ENCODE results near the gene VAV2.
"Not testable (repeated sequence)": the region's sequence is repeated elsewhere in the genome, so short reads cannot be mapped to it uniquely, and the experiment has no call there.

Gene VAV2

DNA sequence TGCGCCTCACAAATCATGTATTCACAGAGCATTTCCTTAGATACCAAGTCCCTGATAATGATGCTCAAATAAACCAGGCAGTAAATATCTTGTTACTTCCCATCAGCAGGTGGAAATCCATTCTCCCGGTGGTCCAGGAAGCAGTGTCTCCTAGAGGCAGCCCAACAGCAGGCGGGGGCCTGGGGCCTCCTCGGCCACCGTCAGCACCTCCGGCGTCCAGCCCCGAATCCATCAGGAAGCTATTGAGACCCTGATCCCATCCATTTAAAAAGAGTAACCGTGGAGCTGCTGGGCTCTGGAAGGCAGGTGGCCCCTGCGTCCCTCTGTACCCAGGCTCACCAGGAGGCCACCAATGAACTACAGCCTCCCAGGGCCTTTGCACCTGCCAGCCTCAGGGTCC lies 54.0 kb downstream of the VAV2 start:
- DNase-seq (ENCODE audit: low spot score): no peak

DNA sequence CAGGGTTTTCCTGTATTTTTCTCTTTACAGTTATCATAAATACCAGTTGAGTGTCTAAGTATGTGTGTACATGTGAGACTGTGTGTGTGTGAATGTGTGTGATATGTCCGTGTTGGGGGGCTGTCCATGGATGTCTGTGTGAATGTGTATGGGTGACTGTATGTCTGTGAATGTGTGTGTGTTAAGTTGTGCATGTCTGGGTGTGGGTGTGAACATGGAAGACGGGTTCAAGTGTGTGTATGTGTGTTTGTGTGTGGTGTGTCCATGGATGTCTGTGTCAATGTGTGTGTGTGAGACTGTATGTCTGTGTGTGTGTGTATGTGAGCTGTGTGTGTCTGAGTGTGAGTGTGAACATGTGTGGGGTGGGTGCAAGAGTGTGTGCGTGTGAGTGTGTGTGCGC lies 55.0 kb downstream of the VAV2 start:
- no peak for DNase-seq (ENCODE audit: low spot score)

DNA sequence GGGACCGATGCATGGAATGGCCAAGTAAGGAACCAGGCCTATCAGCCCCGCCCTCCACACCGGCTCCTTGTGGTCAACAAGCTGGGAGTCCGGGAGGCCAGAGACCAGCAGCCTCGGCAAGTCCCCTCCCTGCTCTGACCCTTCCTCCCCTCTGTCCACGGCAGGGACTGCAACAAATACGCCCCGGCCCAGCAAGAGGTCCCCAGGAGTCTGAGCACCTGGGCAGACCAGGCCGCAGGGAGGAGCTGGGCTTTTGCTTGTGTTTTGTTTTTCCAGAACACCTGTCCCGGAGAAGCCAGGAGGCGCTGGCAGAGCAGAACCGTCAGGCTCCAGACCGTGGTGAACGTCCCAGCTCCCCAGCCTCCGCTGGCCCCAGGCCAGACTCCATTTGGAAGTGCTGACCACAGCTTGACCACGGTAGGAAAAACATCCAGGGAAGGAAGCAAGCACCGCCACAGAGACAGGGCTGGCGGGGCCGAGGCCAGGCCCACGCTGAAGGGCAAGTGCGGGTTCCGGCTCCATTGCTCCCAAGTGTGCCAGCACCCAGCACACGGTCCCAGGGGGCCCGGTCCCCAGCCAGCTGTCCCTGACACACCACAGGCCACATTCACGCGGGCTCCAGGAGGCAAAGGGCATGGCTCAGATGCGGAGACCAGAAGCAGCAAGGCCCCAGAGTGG lies 56.7 kb downstream of the VAV2 start:
- no peak for DNase-seq (ENCODE audit: low spot score)

DNA sequence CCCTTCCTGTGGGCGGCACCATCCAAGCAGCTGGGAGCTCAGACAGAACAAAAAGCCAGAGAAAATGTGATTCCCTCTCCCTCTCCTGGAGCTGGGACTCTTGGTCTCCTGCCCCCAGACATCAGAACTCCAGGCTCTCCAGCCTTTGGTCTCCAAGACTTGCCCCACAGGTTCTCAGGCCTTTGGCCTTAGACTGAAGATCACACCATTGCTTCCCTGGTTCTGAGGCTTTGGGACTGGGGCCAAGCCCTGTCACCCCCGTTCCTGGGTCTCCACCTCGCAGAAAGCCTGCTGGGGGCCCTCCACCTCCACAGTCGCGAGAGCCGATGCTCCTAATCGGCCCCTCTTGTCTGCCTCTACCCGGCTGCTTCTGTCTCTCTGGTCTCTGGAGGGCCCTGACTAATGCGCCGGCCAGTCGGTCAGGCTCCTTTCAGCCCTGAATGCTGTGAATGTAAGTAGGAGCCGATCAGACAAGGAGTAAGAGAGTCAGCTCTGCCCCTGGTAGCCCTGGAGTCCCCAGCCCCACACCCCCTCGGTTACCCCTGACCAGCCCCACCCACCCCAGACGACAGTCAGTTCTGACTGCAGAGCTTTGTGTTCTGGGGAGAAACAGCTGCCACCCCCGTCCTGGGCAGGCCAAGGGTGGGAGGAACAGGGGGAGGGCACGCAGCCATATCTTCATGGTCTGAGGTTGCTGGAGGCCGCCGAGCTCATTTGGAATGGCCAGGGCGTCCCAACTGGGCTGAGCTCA lies 57.5 kb downstream of the VAV2 start:
- no peak for DNase-seq (ENCODE audit: low spot score)

DNA sequence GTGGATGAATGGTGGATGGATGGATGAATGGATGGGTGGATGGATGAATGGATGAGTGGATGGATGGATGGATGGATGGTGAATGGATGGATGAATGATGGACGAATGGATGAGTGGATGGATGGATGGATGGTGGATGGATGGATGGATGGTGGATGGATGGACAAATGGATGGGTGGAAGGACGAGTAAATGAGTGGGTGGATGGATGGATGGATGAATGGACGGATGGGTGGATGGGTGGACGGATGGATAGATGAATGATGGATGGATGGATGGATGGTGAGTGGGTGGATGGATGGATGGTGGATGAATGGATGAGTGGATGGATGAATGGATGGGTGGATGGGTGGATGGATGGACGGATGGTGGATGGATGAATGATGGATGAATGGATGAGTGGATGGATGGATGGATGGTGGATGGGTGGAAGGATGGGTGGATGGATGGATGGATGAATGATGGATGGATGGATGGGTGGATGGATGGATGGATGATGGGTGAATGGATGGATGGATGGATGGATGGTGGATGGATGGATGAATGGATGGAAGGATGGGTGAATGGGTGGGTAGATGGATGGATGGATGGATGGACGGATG lies 58.6 kb downstream of the VAV2 start:
- DNase-seq (ENCODE audit: low spot score): no peak

DNA sequence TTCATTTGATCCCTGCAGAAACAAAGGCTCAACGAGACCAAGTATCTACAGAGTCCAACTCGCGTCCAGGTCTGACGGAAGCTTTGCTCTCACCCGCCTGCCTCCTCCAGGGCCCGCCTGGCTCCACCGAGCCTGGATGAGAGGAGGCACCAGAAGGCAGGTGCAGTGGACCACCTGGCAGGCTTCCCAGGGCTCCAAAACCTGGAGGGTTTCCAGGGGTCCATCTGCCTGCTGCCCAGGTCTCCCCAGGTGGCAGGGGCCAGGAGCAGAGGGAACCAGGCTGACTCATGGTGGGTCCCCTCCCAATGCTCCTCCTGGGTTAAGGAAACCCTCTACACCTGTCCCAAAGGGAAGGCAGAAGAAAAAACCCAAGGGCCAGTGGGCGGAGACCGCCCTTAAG lies 59.5 kb downstream of the VAV2 start:
- no peak for DNase-seq (ENCODE audit: low spot score)

DNA sequence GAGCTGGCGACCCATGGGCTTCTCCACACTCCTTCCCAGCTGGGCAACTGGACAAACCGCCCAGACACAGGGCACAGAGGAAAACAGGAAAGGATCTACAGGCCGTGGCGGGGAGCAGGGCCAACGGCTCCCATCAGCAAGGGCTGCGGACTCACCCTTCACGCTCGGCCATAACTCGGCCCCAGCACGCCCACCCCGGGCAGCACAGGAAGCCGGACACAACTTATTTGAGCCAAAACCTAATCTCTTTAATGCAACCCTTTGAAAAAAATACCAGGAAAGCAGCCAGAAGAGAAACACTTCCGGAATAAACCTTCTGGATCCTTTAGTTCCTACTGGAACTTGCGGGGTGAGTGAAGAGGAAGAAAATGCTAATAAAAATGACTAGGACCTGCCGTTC lies 59.9 kb downstream of the VAV2 start:
- no peak for DNase-seq (ENCODE audit: low spot score)

DNA sequence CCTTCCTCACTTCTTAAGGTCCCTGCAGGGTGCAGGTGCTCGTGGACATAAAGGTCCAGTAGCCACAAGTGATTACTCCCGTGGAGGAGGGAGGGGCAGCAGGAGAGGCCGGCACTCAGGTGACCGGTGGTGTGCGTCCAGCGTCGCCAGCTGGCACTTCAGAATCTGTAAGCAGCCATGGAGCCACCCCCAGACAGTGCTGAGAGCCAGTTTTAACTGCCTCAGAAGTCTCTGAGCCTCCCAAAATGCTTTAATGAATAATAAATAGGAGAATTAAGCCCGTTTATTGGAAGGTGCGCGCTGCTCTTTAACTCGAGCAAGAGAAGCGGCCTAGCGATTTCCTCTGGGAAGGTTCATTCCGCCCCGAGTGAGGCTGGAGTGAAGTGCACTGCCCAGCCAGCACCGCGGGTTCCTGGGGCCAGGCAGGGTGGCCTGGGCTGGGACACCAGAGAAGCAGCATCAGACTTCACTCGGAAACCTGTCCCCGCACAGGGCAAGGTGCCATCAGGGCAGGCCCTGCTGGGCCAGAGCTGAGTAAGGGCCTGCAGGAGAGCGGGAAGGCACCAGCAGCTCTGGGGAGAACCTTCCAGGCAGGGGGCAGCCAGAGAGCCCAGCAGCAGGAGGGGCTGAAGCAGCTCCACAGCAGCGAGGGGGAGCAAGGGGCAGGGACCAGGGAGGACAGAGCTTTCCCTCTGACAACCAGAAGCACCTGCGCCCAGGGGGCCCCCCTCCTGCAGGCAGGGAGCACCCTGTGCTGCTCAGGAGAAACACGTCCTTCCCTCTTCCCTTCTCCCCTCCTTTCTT lies 61.2 kb downstream of the VAV2 start:
- no peak for DNase-seq (ENCODE audit: low spot score)

DNA sequence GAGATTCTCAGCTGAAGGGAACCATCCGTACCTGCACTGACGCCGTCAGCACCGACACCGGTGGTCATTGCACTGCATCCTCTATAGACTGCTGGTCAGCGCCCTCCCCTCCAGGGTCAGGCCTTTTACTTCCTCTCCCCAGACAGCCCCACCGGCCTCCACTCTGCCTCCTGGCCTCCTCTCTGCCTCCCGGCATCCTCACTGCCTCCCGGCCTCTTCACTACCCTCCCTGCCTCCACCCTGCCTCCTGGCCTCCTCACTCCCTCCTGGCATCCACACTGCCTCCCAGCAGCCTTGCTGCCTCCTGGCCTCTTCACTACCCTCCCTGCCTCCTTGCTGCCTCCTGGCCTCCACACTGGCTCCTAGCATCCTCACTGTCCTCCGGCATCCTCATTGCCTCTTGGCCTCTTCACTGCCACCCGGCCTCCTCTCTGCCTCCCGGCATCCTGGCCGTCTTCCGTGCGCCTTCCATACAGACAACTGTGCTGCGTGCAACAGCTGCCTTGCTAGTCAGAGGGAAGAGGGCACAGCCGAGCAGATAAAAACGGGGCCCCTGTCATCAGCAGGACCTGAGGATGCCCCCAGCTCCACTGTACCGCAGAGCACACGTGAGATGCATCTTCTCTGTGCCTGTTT lies 62.0 kb downstream of the VAV2 start:
- no peak for DNase-seq (ENCODE audit: low spot score)

DNA sequence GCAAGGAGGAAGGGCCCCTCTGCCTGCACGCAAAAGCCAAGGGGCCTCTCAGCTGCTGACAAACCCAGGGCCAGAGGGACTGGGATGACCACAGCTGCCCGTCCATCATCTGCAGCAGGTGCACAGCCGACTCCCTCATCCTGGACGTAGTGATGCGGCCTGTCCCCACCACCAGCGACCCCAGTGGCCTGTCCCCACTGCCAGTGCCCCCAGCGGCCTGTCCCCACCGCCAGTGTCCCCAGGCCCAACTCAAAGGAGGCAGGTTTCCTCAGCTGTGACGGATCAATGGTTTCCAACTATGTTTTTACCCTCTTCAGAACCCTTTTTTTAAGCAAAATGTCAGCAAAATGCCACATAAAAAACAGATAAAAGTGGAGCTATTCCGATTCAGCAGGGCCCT lies 62.5 kb downstream of the VAV2 start:
- DNase-seq (ENCODE audit: low spot score): no peak

DNA sequence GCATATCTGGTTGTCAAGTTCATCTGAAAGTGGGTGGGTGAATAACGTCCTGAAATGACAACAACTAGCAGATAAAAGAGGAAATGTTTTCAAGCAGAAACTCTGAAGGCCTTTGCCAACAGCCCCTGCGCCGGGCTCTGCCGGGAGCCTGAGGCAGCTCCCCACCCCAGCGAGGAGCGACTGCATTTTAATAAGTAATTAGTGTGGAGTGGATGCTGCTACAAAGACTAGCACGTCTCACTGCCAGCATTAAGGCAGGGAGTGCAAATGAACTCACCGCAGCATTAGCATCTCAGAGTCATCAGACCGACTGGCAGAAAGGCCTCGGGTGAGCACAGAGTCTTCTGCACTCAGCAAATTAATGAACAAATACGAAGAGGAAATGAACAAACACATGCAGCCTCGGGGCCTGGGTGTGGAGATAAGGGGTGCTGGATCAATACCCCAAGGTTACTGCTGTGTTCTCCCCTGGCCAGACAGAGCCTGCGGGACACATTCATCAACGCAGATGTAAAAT lies 63.8 kb downstream of the VAV2 start:
- DNase-seq (ENCODE audit: low spot score): no peak

DNA sequence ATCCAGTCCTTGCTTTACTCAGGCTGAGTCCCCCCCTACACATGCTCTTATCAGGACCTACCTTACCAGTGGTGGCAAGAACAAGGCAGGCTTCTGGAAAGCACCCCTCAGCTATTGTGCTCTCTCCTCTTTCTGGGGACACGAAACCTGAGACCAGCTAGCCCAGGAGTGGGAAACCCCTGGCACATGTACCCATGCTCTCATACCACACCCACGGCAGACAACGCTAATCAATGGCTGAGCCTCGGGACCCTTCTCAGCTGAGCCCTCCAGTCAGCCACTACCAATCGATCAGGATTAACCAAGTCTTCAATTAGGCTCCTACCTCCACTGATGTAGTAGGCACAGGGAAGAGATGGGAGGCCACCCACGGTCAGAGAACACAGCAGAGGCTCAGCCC lies 65.1 kb downstream of the VAV2 start:
- no peak for DNase-seq (ENCODE audit: low spot score)

DNA sequence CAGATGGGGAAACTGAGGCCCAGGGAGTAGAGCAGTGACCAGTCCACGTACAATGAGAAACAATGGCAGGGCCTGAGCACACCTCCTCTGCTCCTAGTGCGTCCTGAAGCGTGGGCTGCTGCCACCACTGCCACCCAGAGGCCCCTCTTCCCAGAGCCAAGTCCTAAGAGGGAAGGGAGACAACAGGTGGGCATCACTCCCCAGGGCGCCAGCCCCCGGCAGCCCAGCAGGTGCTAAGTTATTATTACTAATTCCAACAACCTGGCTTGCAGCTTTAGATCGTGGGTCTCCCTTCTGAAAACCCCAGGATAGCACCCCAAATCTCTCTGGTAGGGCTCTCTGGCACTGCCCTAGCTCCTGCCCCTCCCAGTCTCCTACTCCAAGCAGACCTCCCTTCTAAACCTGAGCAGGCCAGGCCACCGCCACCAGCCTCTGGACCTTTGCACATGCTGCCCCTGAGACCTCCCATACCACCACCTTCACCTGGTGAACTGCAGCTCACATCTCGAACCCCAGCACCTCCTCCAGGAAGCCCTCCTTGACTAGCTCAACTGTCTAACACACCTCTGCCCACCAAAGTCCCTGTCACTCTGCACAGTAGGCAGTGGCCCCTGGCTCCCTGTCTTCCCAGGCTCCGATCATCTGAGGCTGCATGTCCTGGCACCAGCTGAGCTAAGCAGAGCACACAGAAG lies 65.8 kb downstream of the VAV2 start:
- no peak for DNase-seq (ENCODE audit: low spot score)

DNA sequence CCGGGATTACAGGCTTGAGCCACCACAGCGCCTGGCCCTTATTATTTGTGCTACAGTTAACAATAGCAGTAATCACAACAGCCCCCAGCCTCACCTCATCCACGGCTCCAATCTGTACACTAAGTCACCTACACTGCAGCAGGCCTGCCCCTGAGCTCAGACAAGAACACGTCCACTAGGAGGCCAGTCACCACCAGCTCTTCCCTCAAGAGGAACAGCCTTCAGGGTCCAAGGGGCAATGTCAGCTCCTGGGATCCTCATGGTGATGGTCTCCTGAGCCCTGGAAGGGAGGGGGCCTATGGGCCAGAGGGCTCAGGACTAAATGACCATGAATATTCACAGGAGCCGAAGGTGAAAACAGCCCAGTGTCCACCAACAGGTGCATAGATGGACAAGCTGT lies 67.7 kb downstream of the VAV2 start:
- DNase-seq (ENCODE audit: low spot score): no peak

DNA sequence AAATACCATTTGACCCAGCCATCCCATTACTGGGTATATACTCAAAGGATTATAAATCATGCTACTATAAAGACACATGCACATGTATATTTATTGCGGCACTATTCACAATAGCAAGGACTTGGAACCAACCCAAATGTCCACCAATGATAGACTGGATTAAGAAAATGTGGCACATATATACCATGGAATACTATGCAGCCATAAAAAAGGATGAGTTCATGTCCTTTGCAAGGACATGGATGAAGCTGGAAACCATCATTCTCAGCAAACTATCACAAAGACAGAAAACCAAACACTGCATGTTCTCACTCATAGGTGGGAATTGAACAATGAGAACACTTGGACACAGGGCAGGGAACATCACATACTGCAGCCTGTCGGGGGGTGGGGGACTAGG lies 68.5 kb downstream of the VAV2 start:
- DNase-seq (ENCODE audit: low spot score): not testable (repeated sequence)

DNA sequence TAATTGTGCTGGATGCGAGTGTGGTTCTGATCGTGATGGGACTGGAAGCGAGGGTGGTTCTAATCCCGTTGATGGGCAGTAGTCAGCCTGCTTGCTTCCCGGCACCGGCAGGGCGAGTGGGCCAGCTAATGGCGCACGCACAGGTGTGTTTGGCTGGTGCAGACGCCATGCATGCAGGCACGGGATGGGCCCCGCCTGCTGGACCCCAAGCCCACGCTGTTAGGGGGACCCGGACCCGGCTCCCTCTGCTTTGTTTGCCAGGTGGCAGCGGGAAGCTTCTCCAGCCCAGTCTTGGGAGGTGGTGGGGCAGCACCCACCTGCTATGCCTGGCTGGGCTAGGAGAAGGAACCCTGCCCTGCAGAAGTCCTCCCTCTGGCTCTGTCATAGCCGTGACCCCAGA lies 70.3 kb downstream of the VAV2 start:
- DNase-seq (ENCODE audit: low spot score): no peak

DNA sequence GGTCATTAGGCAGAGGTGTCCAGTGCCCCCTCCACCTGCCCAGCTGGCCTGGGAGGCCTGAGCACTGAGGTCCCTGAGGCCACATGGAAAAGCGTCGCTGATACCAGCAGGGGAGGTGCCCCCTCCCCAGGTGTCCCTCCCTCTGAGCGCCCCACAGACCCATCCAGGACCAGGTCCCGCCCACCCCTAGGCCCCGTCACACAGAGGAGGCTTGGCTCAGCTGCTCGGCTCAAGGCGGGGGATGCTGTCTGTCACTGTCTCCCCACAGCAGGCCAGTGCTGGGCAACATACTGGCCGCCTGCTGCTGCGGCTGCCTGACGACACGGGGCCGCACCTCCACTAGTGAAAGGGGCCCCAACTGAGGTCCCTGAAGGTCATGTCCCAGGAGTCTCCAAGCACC lies 71.7 kb downstream of the VAV2 start:
- no peak for DNase-seq (ENCODE audit: low spot score)

DNA sequence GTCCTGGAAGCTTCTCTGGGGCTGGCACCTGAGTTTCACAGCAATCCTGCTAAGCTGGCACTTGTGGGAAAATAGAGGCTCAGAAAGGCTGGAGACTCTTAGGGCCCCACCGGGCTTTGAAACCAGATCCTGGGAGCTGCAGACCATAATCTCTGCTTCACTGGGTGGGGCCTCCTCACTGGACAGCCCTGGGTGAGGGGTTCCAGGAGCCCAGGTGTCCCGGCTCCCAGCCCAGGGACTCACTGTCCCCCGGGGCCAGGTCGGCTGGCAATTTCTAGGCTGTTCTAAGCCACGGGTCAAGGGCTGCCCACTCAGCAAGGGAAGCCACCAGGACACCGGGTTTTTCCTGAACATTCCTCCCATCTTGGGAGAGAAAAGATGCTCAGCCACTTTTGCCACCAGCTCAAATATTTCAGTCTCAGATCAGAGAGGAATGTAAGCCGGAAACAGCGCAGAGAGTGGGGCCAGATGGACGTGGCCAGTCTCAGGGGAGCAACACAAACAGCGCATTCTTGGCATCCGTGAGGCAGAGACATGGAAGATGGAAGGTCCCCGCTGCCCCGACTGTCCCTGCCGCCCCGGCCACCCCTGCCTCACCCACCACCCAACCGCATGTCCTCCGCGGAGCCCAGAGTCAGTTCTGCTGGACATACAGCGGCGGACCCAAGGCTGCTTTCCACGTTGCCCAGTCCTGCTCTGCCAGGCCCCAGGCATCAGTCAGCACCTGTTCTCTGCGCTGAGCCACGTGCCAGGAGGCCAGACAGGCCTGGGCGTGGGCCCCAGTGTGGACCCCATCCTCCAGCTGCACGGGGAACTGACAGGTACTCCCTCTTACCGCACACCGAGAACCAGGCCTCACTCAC lies 72.6 kb downstream of the VAV2 start:
- DNase-seq (ENCODE audit: low spot score): no peak

DNA sequence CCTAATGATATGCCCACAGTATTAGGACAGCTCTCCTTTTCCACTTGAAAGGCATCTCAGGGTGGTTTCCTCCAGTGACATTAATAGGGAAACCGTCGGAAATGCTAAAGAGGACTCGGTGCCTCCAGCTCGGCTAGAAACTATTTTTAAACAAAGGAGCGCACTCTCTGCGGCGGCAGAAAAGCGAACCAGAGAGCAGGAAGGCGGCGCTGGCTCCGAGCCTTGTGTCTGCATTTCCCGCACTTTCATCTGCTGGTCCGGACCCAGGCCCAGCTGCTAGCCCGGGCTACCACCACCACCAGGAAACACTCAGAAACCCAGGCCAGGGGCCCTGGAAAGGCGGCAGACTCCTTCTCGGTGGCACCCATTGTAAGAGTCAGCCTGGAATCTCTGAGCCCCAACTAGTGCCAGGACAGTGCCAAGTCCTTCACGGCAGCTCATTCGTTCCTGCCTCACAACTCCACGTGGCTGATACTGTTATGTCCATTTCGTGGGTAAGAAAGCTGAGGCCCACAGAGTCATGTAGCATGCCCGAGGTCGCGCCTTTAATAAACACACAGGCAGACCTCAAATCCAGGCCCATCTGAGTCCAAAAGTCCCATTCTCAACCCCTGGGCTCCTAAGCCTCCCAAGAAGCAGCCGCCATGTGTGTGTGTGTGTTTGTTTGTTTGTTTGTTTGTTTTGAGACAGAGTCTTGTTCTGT lies 73.9 kb downstream of the VAV2 start:
- no peak for DNase-seq (ENCODE audit: low spot score)

DNA sequence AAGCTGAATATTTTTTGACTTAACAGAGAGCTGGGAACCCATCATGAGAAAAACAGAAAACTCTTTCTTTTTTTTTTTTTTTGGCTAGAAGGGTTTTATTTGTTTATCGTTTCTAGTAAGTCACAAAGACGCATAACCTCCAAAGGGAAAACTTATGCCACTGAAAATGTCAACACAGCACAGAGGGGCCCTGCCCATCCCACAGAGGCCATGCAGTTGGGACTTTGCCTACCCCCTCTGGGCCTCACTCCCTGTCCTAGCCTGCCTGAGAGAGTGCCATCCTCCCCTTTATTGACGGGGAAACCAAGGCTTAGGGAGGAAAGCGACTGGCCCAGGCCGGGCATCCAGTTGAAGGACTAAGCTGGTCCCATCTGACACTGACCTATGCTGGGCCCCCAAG lies 74.7 kb downstream of the VAV2 start:
- DNase-seq (ENCODE audit: low spot score): no peak

Measured in RKO (cell line).